ENCODE measurements around the gene OR5F1. TPM values are rescaled to one million over a fixed set of nuclear protein-coding genes. Genes with fewer than 3 reads are reported as not detected.

Gene OR5F1
- not detected in 2 replicates for total RNA-seq (ENCODE audit: low replicate concordance)

DNA sequence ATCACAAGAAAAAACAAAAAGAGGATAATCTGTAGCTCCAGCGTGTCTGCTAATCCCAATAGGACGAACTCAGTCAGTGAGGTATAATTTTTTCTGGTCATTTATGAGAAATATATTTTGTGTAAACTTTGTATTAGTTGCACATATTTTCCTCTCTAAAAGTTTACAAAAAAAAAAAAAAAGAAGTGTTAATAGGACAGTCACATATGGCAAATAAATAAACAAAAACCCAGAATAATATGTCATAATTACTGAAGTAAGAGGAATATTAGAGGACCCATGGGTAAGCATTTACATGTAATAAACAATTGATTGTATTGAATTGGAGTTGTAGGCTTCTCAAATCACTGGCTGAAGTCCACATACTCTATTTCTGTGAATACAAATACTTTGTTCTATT, at the start of gene OR5F1:
TSS of gene OR5F1 (minus strand) at position 101 of the 400 bp plus-strand sequence. CDS start at position 101, 0 bp downstream.

DNA sequence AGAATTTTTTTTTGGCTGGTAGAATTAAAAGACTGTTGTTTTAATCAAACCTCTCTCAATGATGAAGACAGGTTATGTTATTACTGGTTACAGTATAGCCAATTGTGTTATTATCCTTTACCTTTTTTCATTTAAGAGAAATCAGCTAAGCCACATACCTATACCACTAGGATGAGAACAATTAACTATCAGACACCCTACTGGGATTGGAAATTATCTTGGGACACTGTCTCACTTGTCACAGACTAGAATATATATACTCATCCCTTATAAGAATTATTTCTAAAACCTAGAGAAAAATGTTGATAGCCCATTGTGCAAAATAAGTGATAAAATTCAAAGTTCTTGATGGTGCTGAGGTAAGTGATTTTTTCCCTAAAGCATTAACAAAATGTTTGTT, 32.9 kb upstream of the OR5F1 start, which contains the start of gene OR5AS1:
TSS of gene OR5AS1 (plus strand) at position 301 of the 400 bp plus-strand sequence. CDS start 2,765 bp downstream, outside the sequence.

DNA sequence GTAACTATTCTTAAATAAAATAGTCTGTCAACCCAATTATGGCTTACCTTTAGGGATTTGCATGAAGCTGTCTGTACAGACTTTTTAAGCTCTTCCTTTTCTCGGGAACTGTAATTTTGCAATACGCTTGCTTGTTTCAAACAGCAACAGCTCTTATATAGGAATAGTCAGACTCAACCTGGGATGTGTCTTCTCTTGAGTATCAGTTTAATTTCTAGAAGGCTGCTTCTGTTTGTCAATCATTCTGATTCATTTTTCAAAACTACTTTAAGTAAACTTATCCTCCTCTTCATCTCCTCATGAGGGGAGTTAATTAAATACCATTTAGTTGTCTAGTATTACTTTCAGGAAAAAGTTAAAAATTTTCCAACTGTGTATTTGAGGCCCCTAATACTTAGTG, 24.6 kb downstream of the OR5F1 start, which contains the start of gene OR10AG1:
TSS of gene OR10AG1 (minus strand) at position 101 of the 400 bp plus-strand sequence. CDS start at position 63, 38 bp downstream.

Other genes starting within 250 kb of the OR5F1 start
- not detected in 2 replicates for gene OR5D13, start 221.2 kb downstream of the OR5F1 start, total RNA-seq (ENCODE audit: low replicate concordance)
- gene OR5D14, start 199.1 kb downstream of the OR5F1 start, total RNA-seq (ENCODE audit: low replicate concordance), result not detected in 2 replicates
- gene OR5L1, start 183.3 kb downstream of the OR5F1 start, total RNA-seq (ENCODE audit: low replicate concordance), result not detected in 2 replicates
- not detected in 2 replicates for gene OR5D18, start 175.0 kb downstream of the OR5F1 start, total RNA-seq (ENCODE audit: low replicate concordance)
- gene OR5L2, start 167.4 kb downstream of the OR5F1 start, total RNA-seq (ENCODE audit: low replicate concordance), result not detected in 2 replicates
- gene OR5D16, start 155.9 kb downstream of the OR5F1 start, total RNA-seq (ENCODE audit: low replicate concordance), result not detected in 2 replicates
- not detected in 2 replicates for gene TRIM51, start 111.3 kb downstream of the OR5F1 start, total RNA-seq (ENCODE audit: low replicate concordance)
- gene OR5W2, start 80.0 kb downstream of the OR5F1 start, total RNA-seq (ENCODE audit: low replicate concordance), result not detected in 2 replicates
- gene OR5I1, start 58.2 kb downstream of the OR5F1 start, total RNA-seq (ENCODE audit: low replicate concordance), result not detected in 2 replicates
- not detected in 2 replicates for gene OR10AG1, start 24.7 kb downstream of the OR5F1 start, total RNA-seq (ENCODE audit: low replicate concordance)
- not detected in 2 replicates for gene OR5AS1, start 33.0 kb upstream of the OR5F1 start, total RNA-seq (ENCODE audit: low replicate concordance)
- gene OR8I2, start 98.7 kb upstream of the OR5F1 start, total RNA-seq (ENCODE audit: low replicate concordance), result not detected in 2 replicates
- not detected in 2 replicates for gene OR8H2, start 109.1 kb upstream of the OR5F1 start, total RNA-seq (ENCODE audit: low replicate concordance)
- not detected in 2 replicates for gene OR8H3, start 127.7 kb upstream of the OR5F1 start, total RNA-seq (ENCODE audit: low replicate concordance)
- not detected in 2 replicates for gene OR8J3, start 145.6 kb upstream of the OR5F1 start, total RNA-seq (ENCODE audit: low replicate concordance)
- gene OR8K5, start 165.7 kb upstream of the OR5F1 start, total RNA-seq (ENCODE audit: low replicate concordance), result not detected in 2 replicates
- not detected in 2 replicates for gene OR5J2, start 182.0 kb upstream of the OR5F1 start, total RNA-seq (ENCODE audit: low replicate concordance)
- not detected in 2 replicates for gene OR5T2, start 239.6 kb upstream of the OR5F1 start, total RNA-seq (ENCODE audit: low replicate concordance)